Liver (tissue), 3 donors: Measurements from ENCODE around the gene ACTL10.

Experiments used
- FOXA2 ChIP-seq: IDR thresholded peaks from 2 replicates; pipeline ENCODE4 v1.6.1; 2016; ENCODE audit warnings: antibody characterized with exemption
- TAF1 ChIP-seq: conservative IDR thresholded peaks from 2 replicates; pipeline ENCODE4 v1.6.1; 2016; ENCODE audit warnings: antibody characterized with exemption, mild to moderate bottlenecking
- TF ChIP-seq, protein P1 (sequence below): fragments of 150-350 bp; IDR thresholded peaks from 2 replicates; pipeline ENCODE4 v1.5.1; 2017; ENCODE audit warnings: improper control_type of control experiment, low read depth, low read length; ENCODE audit not compliant: missing input control
- TF ChIP-seq, protein P2 (sequence below): IDR thresholded peaks from 2 replicates; pipeline ENCODE4 v1.6.1; 2016; ENCODE audit warnings: antibody characterized with exemption
- donor health status: healthy.
- donor health status: healthy.

DNA sequence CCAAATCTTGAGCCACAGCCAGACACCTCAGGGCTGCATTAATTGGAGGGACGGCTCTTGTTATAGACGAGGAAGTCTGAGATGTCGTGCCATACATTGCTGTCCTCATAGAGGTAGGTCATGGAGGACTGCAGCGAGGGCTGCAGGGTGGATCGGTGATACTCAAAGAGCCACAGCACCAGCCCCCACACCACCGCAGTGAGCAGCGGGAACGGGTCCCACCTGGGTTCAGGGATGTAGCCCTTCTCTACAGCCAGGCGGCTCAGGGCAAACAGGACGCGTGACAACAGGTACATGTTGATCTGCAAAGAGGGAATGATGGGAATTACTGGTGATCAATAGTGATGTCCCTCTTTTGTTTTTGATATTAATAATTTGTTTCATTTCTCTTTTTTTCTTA, 40.9 kb downstream of the ACTL10 start:
- TF ChIP-seq TAF1, result no peak
- TF ChIP-seq, protein P1, sequence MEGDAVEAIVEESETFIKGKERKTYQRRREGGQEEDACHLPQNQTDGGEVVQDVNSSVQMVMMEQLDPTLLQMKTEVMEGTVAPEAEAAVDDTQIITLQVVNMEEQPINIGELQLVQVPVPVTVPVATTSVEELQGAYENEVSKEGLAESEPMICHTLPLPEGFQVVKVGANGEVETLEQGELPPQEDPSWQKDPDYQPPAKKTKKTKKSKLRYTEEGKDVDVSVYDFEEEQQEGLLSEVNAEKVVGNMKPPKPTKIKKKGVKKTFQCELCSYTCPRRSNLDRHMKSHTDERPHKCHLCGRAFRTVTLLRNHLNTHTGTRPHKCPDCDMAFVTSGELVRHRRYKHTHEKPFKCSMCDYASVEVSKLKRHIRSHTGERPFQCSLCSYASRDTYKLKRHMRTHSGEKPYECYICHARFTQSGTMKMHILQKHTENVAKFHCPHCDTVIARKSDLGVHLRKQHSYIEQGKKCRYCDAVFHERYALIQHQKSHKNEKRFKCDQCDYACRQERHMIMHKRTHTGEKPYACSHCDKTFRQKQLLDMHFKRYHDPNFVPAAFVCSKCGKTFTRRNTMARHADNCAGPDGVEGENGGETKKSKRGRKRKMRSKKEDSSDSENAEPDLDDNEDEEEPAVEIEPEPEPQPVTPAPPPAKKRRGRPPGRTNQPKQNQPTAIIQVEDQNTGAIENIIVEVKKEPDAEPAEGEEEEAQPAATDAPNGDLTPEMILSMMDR, result no peak
- TF ChIP-seq, protein P2, sequence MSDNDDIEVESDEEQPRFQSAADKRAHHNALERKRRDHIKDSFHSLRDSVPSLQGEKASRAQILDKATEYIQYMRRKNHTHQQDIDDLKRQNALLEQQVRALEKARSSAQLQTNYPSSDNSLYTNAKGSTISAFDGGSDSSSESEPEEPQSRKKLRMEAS, result no peak
- TF ChIP-seq FOXA2, result no peak
